Subcutaneous adipose tissue (tissue), 4 donors: ENCODE measurements around the gene RBFOX2. TPM values are rescaled to one million over a fixed set of nuclear protein-coding genes. Genes with fewer than 3 reads are reported as not detected.

ENCODE experiments used
- CTCF ChIP-seq: fragments of 450-650 bp; IDR thresholded peaks from one replicate; pipeline ENCODE4 v1.5.1; 2016; ENCODE audit warnings: low read depth, mild to moderate bottlenecking, control low read depth, antibody characterized with exemption, moderate library complexity
- total RNA-seq, 4 donors: library from RNA; depleted of rRNA; stranded (reverse); fragments of >200 nt; gene quantifications; one replicate each; pipeline ENCODE4 v1.1.0, GENCODE V29; 2016

The RBFOX2 gene
- total RNA-seq, 4 donors from 2014 or later, result 46.7 to 64.1 (median 51.5) TPM

- TF ChIP-seq CTCF, result no peak
Observed at GRCh38 chr22:36067235-36067558, 38.6 kb upstream of the RBFOX2 start.

GRCh38 chr22:36065775-36066544 lies 37.3 kb upstream of the RBFOX2 start:
- no peak for TF ChIP-seq CTCF

- TF ChIP-seq CTCF, result no peak
Observed at GRCh38 chr22:36065462-36065774, 36.8 kb upstream of the RBFOX2 start.

- TF ChIP-seq CTCF, result no peak
Observed at GRCh38 chr22:36064358-36064757, 35.7 kb upstream of the RBFOX2 start.

GRCh38 chr22:36056980-36057379 lies 28.4 kb upstream of the RBFOX2 start:
- TF ChIP-seq CTCF, result no peak

- no peak for TF ChIP-seq CTCF
Observed at GRCh38 chr22:36055376-36056295, 27.0 kb upstream of the RBFOX2 start.
